H1 (cell line): ENCODE data around the gene CLBA1. TPM values are rescaled to one million over a fixed set of nuclear protein-coding genes. Genes with fewer than 3 reads are reported as not detected.

Experiments used
- CTCF ChIA-PET: fragments of 300-600 bp; sonication (Branson Sonifier 250); formaldehyde crosslinking; loops from one replicate; lab custom pipeline; 2021; ENCODE audit not compliant: partially characterized antibody; lab: Charles Lee
- POLR2A ChIA-PET: fragments of 300-600 bp; sonication (Branson Sonifier 250); formaldehyde crosslinking; loops from one replicate; lab custom pipeline; 2021; ENCODE audit warnings: inconsistent platforms; ENCODE audit not compliant: partially characterized antibody; lab: Charles Lee
- DNase-seq, 2 experiments: peaks; one replicate each; pipeline versions ENCODE4 v3.0.0 to v3.0.0-alpha.2; 2010 to 2022; ENCODE audit warnings: low spot score in 2 of 2, low read depth in 1 of 2, mixed read lengths in 1 of 2
- FAIRE-seq: peaks from 2 replicates; lab custom pipeline; 2011; peaks lifted over from hg19 to GRCh38; lab: Jason Lieb, UNC
- H2AFZ ChIP-seq: 2 replicates; pipeline ENCODE4 v1.8.1; 2012; ENCODE audit warnings: low read length, inconsistent platforms
- H2AK5ac ChIP-seq: 2 replicates; pipeline ENCODE4 v1.6.1; 2013; ENCODE audit warnings: low read depth, low read length
- H2BK120ac ChIP-seq: replicated peaks from 2 replicates; pipeline ENCODE3; 2013; ENCODE audit warnings: low read depth, low read length, inconsistent platforms
- H2BK12ac ChIP-seq: 2 replicates; pipeline ENCODE4 v1.6.1; 2013; ENCODE audit warnings: low read depth, low read length
- H2BK15ac ChIP-seq: 2 replicates; pipeline ENCODE4 v1.6.1; 2013; ENCODE audit warnings: low read length
- H2BK20ac ChIP-seq: 2 replicates; pipeline ENCODE4 v1.6.1; 2013; ENCODE audit warnings: low read length
- H2BK5ac ChIP-seq: 2 replicates; pipeline ENCODE4 v1.6.1; 2013; ENCODE audit warnings: low read depth, low read length
- H3K14ac ChIP-seq: 2 replicates; pipeline ENCODE4 v1.6.1; 2013; ENCODE audit warnings: inconsistent platforms; ENCODE audit not compliant: insufficient read length
- H3K18ac ChIP-seq: 2 replicates; pipeline ENCODE4 v1.6.1; 2013; ENCODE audit warnings: low read length; ENCODE audit errors: extremely low read depth
- H3K23ac ChIP-seq: 2 replicates; pipeline ENCODE4 v1.6.1; 2013; ENCODE audit warnings: inconsistent platforms; ENCODE audit not compliant: insufficient read length
- H3K23me2 ChIP-seq: 2 replicates; pipeline ENCODE4 v1.6.1; 2013; ENCODE audit warnings: low read depth, low read length
- H3K27ac ChIP-seq: 2 replicates; pipeline ENCODE4 v1.6.1; 2011; ENCODE audit warnings: low read depth, low read length, inconsistent platforms
- H3K27me3 ChIP-seq, 4 experiments: replicated peaks in 1 of 4; 1 replicate in 1 of 4; 2 replicates in 3 of 4; pipeline versions ENCODE4 v1.6.1 to v1.8.1; 2011 to 2013; ENCODE audit warnings: low read length in 3 of 4, mild to moderate bottlenecking in 3 of 4, inconsistent platforms in 2 of 4, mixed read lengths in 2 of 4, moderate library complexity in 1 of 4; ENCODE audit not compliant: control insufficient read depth in 3 of 4, insufficient read depth in 3 of 4; ENCODE audit errors: extremely low read depth in 1 of 4
- H3K36me3 ChIP-seq, 4 experiments: 2 replicates each; pipeline versions ENCODE4 v1.6.1 to v1.8.1; 2011 to 2013; ENCODE audit warnings: mild to moderate bottlenecking in 4 of 4, low read length in 3 of 4, moderate library complexity in 2 of 4, control low read depth in 1 of 4, inconsistent platforms in 1 of 4; ENCODE audit not compliant: insufficient read depth in 4 of 4, control insufficient read depth in 2 of 4
- H3K4ac ChIP-seq: replicated peaks from 2 replicates; pipeline ENCODE3; 2013; ENCODE audit warnings: low read length, low read depth, mixed read lengths, inconsistent platforms; ENCODE audit not compliant: insufficient read length
- H3K4me1 ChIP-seq, 4 experiments: replicated peaks in 1 of 4; 1 replicate in 1 of 4; 2 replicates in 3 of 4; pipeline versions ENCODE4 v1.6.1 to v1.8.1; 2011 to 2013; ENCODE audit warnings: low read length in 3 of 4, inconsistent platforms in 2 of 4, mixed read lengths in 1 of 4; ENCODE audit not compliant: insufficient read depth in 4 of 4, control insufficient read depth in 3 of 4
- H3K4me2 ChIP-seq, 2 experiments: 2 replicates each; pipeline versions ENCODE4 v1.6.1 to v1.8.1; 2011 to 2013; ENCODE audit warnings: low read depth in 2 of 2, low read length in 2 of 2, control low read depth in 1 of 2, inconsistent platforms in 1 of 2, mild to moderate bottlenecking in 1 of 2; ENCODE audit not compliant: insufficient read depth in 1 of 2
- H3K4me3 ChIP-seq, 4 experiments: fragments of 200-600, 300-600 bp in 1 of 4; sonication (generic), shearing (Covaris generic), sonication (Bioruptor Twin) in 1 of 4; 2 replicates each; pipeline versions ENCODE4 v1.5.1 to v1.8.1; 2011 to 2016; ENCODE audit warnings: low read length in 4 of 4, low read depth in 3 of 4, control low read depth in 2 of 4, inconsistent platforms in 2 of 4, mild to moderate bottlenecking in 2 of 4, mixed read lengths in 1 of 4, moderate library complexity in 1 of 4; ENCODE audit not compliant: insufficient read depth in 2 of 4; ENCODE audit errors: extremely low read depth in 1 of 4
- H3K56ac ChIP-seq: replicated peaks from 2 replicates; pipeline ENCODE3; 2013; ENCODE audit warnings: low read depth, mild to moderate bottlenecking, mixed read lengths, low read length, inconsistent platforms; ENCODE audit not compliant: insufficient read length
- H3K79me1 ChIP-seq: 2 replicates; pipeline ENCODE4 v1.6.1; 2013; ENCODE audit warnings: low read depth, low read length, control low read depth
- H3K79me2 ChIP-seq, 2 experiments: 2 replicates each; pipeline versions ENCODE4 v1.6.1 to v1.8.1; 2012 to 2013; ENCODE audit warnings: low read length in 2 of 2, mild to moderate bottlenecking in 2 of 2, inconsistent platforms in 1 of 2; ENCODE audit not compliant: insufficient read depth in 2 of 2, control insufficient read depth in 1 of 2
- H3K9ac ChIP-seq, 4 experiments: replicated peaks in 1 of 4; 1 replicate in 1 of 4; 2 replicates in 3 of 4; pipeline versions ENCODE4 v1.6.1 to v1.8.1; 2011 to 2013; ENCODE audit warnings: low read depth in 3 of 4, low read length in 3 of 4, control low read depth in 2 of 4, mild to moderate bottlenecking in 2 of 4, moderate library complexity in 2 of 4, inconsistent platforms in 1 of 4; ENCODE audit errors: extremely low read depth in 1 of 4
- H3K9me3 ChIP-seq, 2 experiments: 2 replicates each; pipeline versions ENCODE4 v1.6.1 to v1.8.1; 2012 to 2013; ENCODE audit warnings: mild to moderate bottlenecking in 2 of 2, moderate library complexity in 2 of 2, control low read depth in 1 of 2, inconsistent platforms in 1 of 2, low read depth in 1 of 2, low read length in 1 of 2, mixed read lengths in 1 of 2; ENCODE audit not compliant: insufficient read depth in 2 of 2
- H4K20me1 ChIP-seq, 2 experiments: replicated peaks in 1 of 2; 2 replicates each; pipeline versions ENCODE3 to v1.8.1; 2011 to 2013; ENCODE audit warnings: inconsistent platforms in 2 of 2, low read length in 2 of 2, mild to moderate bottlenecking in 1 of 2; ENCODE audit not compliant: insufficient read depth in 2 of 2, control insufficient read depth in 1 of 2
- H4K5ac ChIP-seq: 2 replicates; pipeline ENCODE4 v1.6.1; 2013; ENCODE audit warnings: low read length, low read depth, mixed read lengths, inconsistent platforms; ENCODE audit not compliant: insufficient read length
- H4K8ac ChIP-seq: 2 replicates; pipeline ENCODE4 v1.8.0; 2013; ENCODE audit warnings: mild to moderate bottlenecking, moderate library complexity, low read length, inconsistent platforms; ENCODE audit not compliant: insufficient read depth; ENCODE audit errors: extremely low read depth
- H4K91ac ChIP-seq: replicated peaks from 2 replicates; pipeline ENCODE3; 2013; ENCODE audit warnings: low read length, mixed read lengths, inconsistent platforms; ENCODE audit not compliant: insufficient read length
- BACH1 ChIP-seq: IDR thresholded peaks from 2 replicates; pipeline ENCODE4 v1.6.1; 2012; ENCODE audit warnings: low read length, improper control_type of control experiment
- CREB1 ChIP-seq: IDR thresholded peaks from 2 replicates; pipeline ENCODE4 v1.6.1; 2012; ENCODE audit warnings: inconsistent platforms
- WGBS, 2 experiments: shearing (Covaris generic) in 1 of 2; methylation state at CpG; one replicate each; pipeline versions ENCODE4 v1.1.6 to v1.1.7; 2013 to 2015; ENCODE audit warnings: low lambda C conversion rate in 2 of 2, mixed read lengths in 2 of 2, inconsistent platforms in 1 of 2, low coverage in 1 of 2, missing lambda C conversion rate in 1 of 2; ENCODE audit not compliant: insufficient replicate concordance in 2 of 2, insufficient coverage in 1 of 2, insufficient read length in 1 of 2; ENCODE audit errors: extremely low coverage in 1 of 2, missing lambda C conversion rate in 1 of 2; 5-methylcytosine and 5-hydroxymethylcytosine counted together
- polyA plus RNA-seq, 7 experiments: library from polyadenylated mRNA; depleted of rRNA in 3 of 7; stranded (reverse) in 5 of 7; unstranded in 2 of 7; fragments of >200 nt in 5 of 7; fragments of 200-250 nt in 2 of 7; gene quantifications; 1 replicate in 5 of 7; 2 replicates in 1 of 7; 4 replicates in 1 of 7; pipeline versions ENCODE4 v1.2.1 to v1.2.3, GENCODE V29; 2011 to 2013; ENCODE audit warnings: missing spikeins in 2 of 7, mixed read lengths in 2 of 7
- total RNA-seq: library from RNA; stranded (reverse); fragmentation: NEBNext Ultra II Directional; extraction: Animal tissue kit (Norgen Biotek cat#: 25700); gene quantifications from 2 replicates; pipeline ENCODE4 v1.2.1, GENCODE V29; 2021

The CLBA1 gene
- total and polyA plus RNA-seq, 2 of the 8 experiments (the other 6 are each of a cell fraction or from before 2014, with no cell fraction given), result 1.6 to 2.4 TPM

DNA sequence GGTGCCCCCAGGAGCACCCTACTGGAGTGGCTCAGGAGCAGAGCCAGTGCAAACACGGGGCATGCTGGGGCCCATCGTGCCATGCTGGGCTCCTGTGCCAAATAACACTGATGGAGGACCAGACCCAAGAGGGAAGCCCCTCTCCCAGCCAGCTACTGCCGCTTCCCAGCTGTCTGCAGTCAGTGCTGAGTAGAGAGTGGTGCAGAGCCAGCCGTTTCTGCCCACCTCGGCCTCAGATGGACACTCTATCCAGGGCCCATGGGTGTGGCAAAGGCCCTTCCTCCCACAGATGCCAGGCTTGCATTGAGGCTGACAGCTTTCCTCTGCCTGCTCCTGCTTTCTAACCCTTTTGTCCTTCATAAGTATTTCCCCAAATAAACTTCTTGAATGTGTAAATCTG is 13.2 kb downstream of the CLBA1 start:
- Histone ChIP-seq H3K27ac (no peak overlapping the region), H3K9me3 (no peaks in the 10 kb centered on the region), H3K4me1 (0 out of 7 replicates have a peak, but pooled peaks cover 0 to 2% (median 0%) of the 10 kb centered on the region in 4 experiments), H2BK15ac (no peak overlapping the region), H4K91ac (no peak overlapping the region), H2BK20ac (no peak overlapping the region), H3K4me3 (no peak overlapping the region), H3K4ac (no peak overlapping the region), H2BK120ac (no peak overlapping the region), H4K20me1 (no peaks in the 10 kb centered on the region), H3K27me3 (no peaks in the 10 kb centered on the region), H3K23ac (no peak overlapping the region), H4K5ac (no peak overlapping the region), H3K4me2 (no peak overlapping the region), H3K18ac (no peak overlapping the region), H3K14ac (no peak overlapping the region), H3K79me2 (no peaks in the 10 kb centered on the region), H2AK5ac (no peak overlapping the region), H2AFZ (no peak overlapping the region), H3K79me1 (no peaks in the 10 kb centered on the region), H3K9ac (no peak overlapping the region), H2BK5ac (no peak overlapping the region), H2BK12ac (no peak overlapping the region), H3K56ac (no peak overlapping the region), H3K23me2 (no peaks in the 10 kb centered on the region), H4K8ac (no peak overlapping the region; the same call in 1 of the 2 replicates), H3K36me3 (no peaks in the 10 kb centered on the region)
- DNase-seq, result no peak
- no peak for FAIRE-seq
- TF ChIP-seq CREB1, result no peak
- TF ChIP-seq BACH1, result no peak
- ChIA-PET CTCF (interaction anchor here (0.6 to 1.4 kb wide), 5 partner anchors 9 to 59 kb away, joined by 3 to 5 read pairs (median 4); no protein-coding TSS in a partner anchor), POLR2A (interaction anchor here (1.5 to 2.2 kb wide), 3 partner anchors 9 to 19 kb away, joined by 3 to 10 read pairs (median 5); no protein-coding TSS in a partner anchor)
- 91% methylated on average over 5 of the region's 5 CpGs; no CpG with 5 or more reads in 1 of the 2 experiments for WGBS, 2 experiments
